H1 (cell line): ENCODE data around the gene ZNF318. TPM values are rescaled to one million over a fixed set of nuclear protein-coding genes. Genes with fewer than 3 reads are reported as not detected.

Experiments used
- CTCF ChIA-PET: fragments of 300-600 bp; sonication (Branson Sonifier 250); formaldehyde crosslinking; loops from one replicate; lab custom pipeline; 2021; ENCODE audit not compliant: partially characterized antibody; lab: Charles Lee
- POLR2A ChIA-PET: fragments of 300-600 bp; sonication (Branson Sonifier 250); formaldehyde crosslinking; loops from one replicate; lab custom pipeline; 2021; ENCODE audit warnings: inconsistent platforms; ENCODE audit not compliant: partially characterized antibody; lab: Charles Lee
- DNase-seq, 2 experiments: peaks; one replicate each; pipeline versions ENCODE4 v3.0.0 to v3.0.0-alpha.2; 2010 to 2022; ENCODE audit warnings: low spot score in 2 of 2, low read depth in 1 of 2, mixed read lengths in 1 of 2
- FAIRE-seq: peaks from 2 replicates; lab custom pipeline; 2011; peaks lifted over from hg19 to GRCh38; lab: Jason Lieb, UNC
- H2AFZ ChIP-seq: 2 replicates; pipeline ENCODE4 v1.8.1; 2012; ENCODE audit warnings: low read length, inconsistent platforms
- H2AK5ac ChIP-seq: 2 replicates; pipeline ENCODE4 v1.6.1; 2013; ENCODE audit warnings: low read depth, low read length
- H2BK120ac ChIP-seq: replicated peaks from 2 replicates; pipeline ENCODE3; 2013; ENCODE audit warnings: low read depth, low read length, inconsistent platforms
- H2BK12ac ChIP-seq: 2 replicates; pipeline ENCODE4 v1.6.1; 2013; ENCODE audit warnings: low read depth, low read length
- H2BK15ac ChIP-seq: 2 replicates; pipeline ENCODE4 v1.6.1; 2013; ENCODE audit warnings: low read length
- H2BK20ac ChIP-seq: 2 replicates; pipeline ENCODE4 v1.6.1; 2013; ENCODE audit warnings: low read length
- H2BK5ac ChIP-seq: 2 replicates; pipeline ENCODE4 v1.6.1; 2013; ENCODE audit warnings: low read depth, low read length
- H3K14ac ChIP-seq: 2 replicates; pipeline ENCODE4 v1.6.1; 2013; ENCODE audit warnings: inconsistent platforms; ENCODE audit not compliant: insufficient read length
- H3K18ac ChIP-seq: 2 replicates; pipeline ENCODE4 v1.6.1; 2013; ENCODE audit warnings: low read length; ENCODE audit errors: extremely low read depth
- H3K23ac ChIP-seq: 2 replicates; pipeline ENCODE4 v1.6.1; 2013; ENCODE audit warnings: inconsistent platforms; ENCODE audit not compliant: insufficient read length
- H3K23me2 ChIP-seq: 2 replicates; pipeline ENCODE4 v1.6.1; 2013; ENCODE audit warnings: low read depth, low read length
- H3K27ac ChIP-seq: 2 replicates; pipeline ENCODE4 v1.6.1; 2011; ENCODE audit warnings: low read depth, low read length, inconsistent platforms
- H3K27me3 ChIP-seq, 4 experiments: replicated peaks in 1 of 4; 1 replicate in 1 of 4; 2 replicates in 3 of 4; pipeline versions ENCODE4 v1.6.1 to v1.8.1; 2011 to 2013; ENCODE audit warnings: low read length in 3 of 4, mild to moderate bottlenecking in 3 of 4, inconsistent platforms in 2 of 4, mixed read lengths in 2 of 4, moderate library complexity in 1 of 4; ENCODE audit not compliant: control insufficient read depth in 3 of 4, insufficient read depth in 3 of 4; ENCODE audit errors: extremely low read depth in 1 of 4
- H3K36me3 ChIP-seq, 4 experiments: 2 replicates each; pipeline versions ENCODE4 v1.6.1 to v1.8.1; 2011 to 2013; ENCODE audit warnings: mild to moderate bottlenecking in 4 of 4, low read length in 3 of 4, moderate library complexity in 2 of 4, control low read depth in 1 of 4, inconsistent platforms in 1 of 4; ENCODE audit not compliant: insufficient read depth in 4 of 4, control insufficient read depth in 2 of 4
- H3K4ac ChIP-seq: replicated peaks from 2 replicates; pipeline ENCODE3; 2013; ENCODE audit warnings: low read length, low read depth, mixed read lengths, inconsistent platforms; ENCODE audit not compliant: insufficient read length
- H3K4me1 ChIP-seq, 4 experiments: replicated peaks in 1 of 4; 1 replicate in 1 of 4; 2 replicates in 3 of 4; pipeline versions ENCODE4 v1.6.1 to v1.8.1; 2011 to 2013; ENCODE audit warnings: low read length in 3 of 4, inconsistent platforms in 2 of 4, mixed read lengths in 1 of 4; ENCODE audit not compliant: insufficient read depth in 4 of 4, control insufficient read depth in 3 of 4
- H3K4me2 ChIP-seq, 2 experiments: 2 replicates each; pipeline versions ENCODE4 v1.6.1 to v1.8.1; 2011 to 2013; ENCODE audit warnings: low read depth in 2 of 2, low read length in 2 of 2, control low read depth in 1 of 2, inconsistent platforms in 1 of 2, mild to moderate bottlenecking in 1 of 2; ENCODE audit not compliant: insufficient read depth in 1 of 2
- H3K4me3 ChIP-seq, 4 experiments: fragments of 200-600, 300-600 bp in 1 of 4; sonication (generic), shearing (Covaris generic), sonication (Bioruptor Twin) in 1 of 4; 2 replicates each; pipeline versions ENCODE4 v1.5.1 to v1.8.1; 2011 to 2016; ENCODE audit warnings: low read length in 4 of 4, low read depth in 3 of 4, control low read depth in 2 of 4, inconsistent platforms in 2 of 4, mild to moderate bottlenecking in 2 of 4, mixed read lengths in 1 of 4, moderate library complexity in 1 of 4; ENCODE audit not compliant: insufficient read depth in 2 of 4; ENCODE audit errors: extremely low read depth in 1 of 4
- H3K56ac ChIP-seq: replicated peaks from 2 replicates; pipeline ENCODE3; 2013; ENCODE audit warnings: low read depth, mild to moderate bottlenecking, mixed read lengths, low read length, inconsistent platforms; ENCODE audit not compliant: insufficient read length
- H3K79me1 ChIP-seq: 2 replicates; pipeline ENCODE4 v1.6.1; 2013; ENCODE audit warnings: low read depth, low read length, control low read depth
- H3K79me2 ChIP-seq, 2 experiments: 2 replicates each; pipeline versions ENCODE4 v1.6.1 to v1.8.1; 2012 to 2013; ENCODE audit warnings: low read length in 2 of 2, mild to moderate bottlenecking in 2 of 2, inconsistent platforms in 1 of 2; ENCODE audit not compliant: insufficient read depth in 2 of 2, control insufficient read depth in 1 of 2
- H3K9ac ChIP-seq, 4 experiments: replicated peaks in 1 of 4; 1 replicate in 1 of 4; 2 replicates in 3 of 4; pipeline versions ENCODE4 v1.6.1 to v1.8.1; 2011 to 2013; ENCODE audit warnings: low read depth in 3 of 4, low read length in 3 of 4, control low read depth in 2 of 4, mild to moderate bottlenecking in 2 of 4, moderate library complexity in 2 of 4, inconsistent platforms in 1 of 4; ENCODE audit errors: extremely low read depth in 1 of 4
- H3K9me3 ChIP-seq, 2 experiments: 2 replicates each; pipeline versions ENCODE4 v1.6.1 to v1.8.1; 2012 to 2013; ENCODE audit warnings: mild to moderate bottlenecking in 2 of 2, moderate library complexity in 2 of 2, control low read depth in 1 of 2, inconsistent platforms in 1 of 2, low read depth in 1 of 2, low read length in 1 of 2, mixed read lengths in 1 of 2; ENCODE audit not compliant: insufficient read depth in 2 of 2
- H4K20me1 ChIP-seq, 2 experiments: replicated peaks in 1 of 2; 2 replicates each; pipeline versions ENCODE3 to v1.8.1; 2011 to 2013; ENCODE audit warnings: inconsistent platforms in 2 of 2, low read length in 2 of 2, mild to moderate bottlenecking in 1 of 2; ENCODE audit not compliant: insufficient read depth in 2 of 2, control insufficient read depth in 1 of 2
- H4K5ac ChIP-seq: 2 replicates; pipeline ENCODE4 v1.6.1; 2013; ENCODE audit warnings: low read length, low read depth, mixed read lengths, inconsistent platforms; ENCODE audit not compliant: insufficient read length
- H4K8ac ChIP-seq: 2 replicates; pipeline ENCODE4 v1.8.0; 2013; ENCODE audit warnings: mild to moderate bottlenecking, moderate library complexity, low read length, inconsistent platforms; ENCODE audit not compliant: insufficient read depth; ENCODE audit errors: extremely low read depth
- H4K91ac ChIP-seq: replicated peaks from 2 replicates; pipeline ENCODE3; 2013; ENCODE audit warnings: low read length, mixed read lengths, inconsistent platforms; ENCODE audit not compliant: insufficient read length
- BCL11A ChIP-seq, 2 experiments: IDR thresholded peaks; one replicate each; pipeline ENCODE4 v1.6.1; 2011; ENCODE audit warnings: low read depth in 2 of 2, low read length in 2 of 2, mild to moderate bottlenecking in 2 of 2
- CHD2 ChIP-seq: IDR thresholded peaks from 2 replicates; pipeline ENCODE4 v1.6.1; 2012; ENCODE audit warnings: low read length, improper control_type of control experiment
- EGR1 ChIP-seq: IDR thresholded peaks from 2 replicates; pipeline ENCODE4 v1.6.1; 2011; ENCODE audit warnings: low read depth, low read length, borderline replicate concordance
- HDAC2 ChIP-seq, 2 experiments: fragments of 300-600 bp in 1 of 2; sonication (generic) in 1 of 2; IDR thresholded peaks; 2 replicates each; pipeline ENCODE4 v1.6.1; 2011 to 2012; ENCODE audit warnings: low read depth in 2 of 2, low read length in 2 of 2, mild to moderate bottlenecking in 2 of 2, moderate library complexity in 2 of 2, borderline replicate concordance in 1 of 2, inconsistent platforms in 1 of 2
- JUND ChIP-seq: IDR thresholded peaks from 2 replicates; pipeline ENCODE4 v1.6.1; 2011; ENCODE audit warnings: mild to moderate bottlenecking, improper control_type of control experiment, low read length
- MAFK ChIP-seq: IDR thresholded peaks from 2 replicates; pipeline ENCODE4 v1.6.1; 2012; ENCODE audit warnings: low read depth, mild to moderate bottlenecking, improper control_type of control experiment, low read length
- NRF1 ChIP-seq: IDR thresholded peaks from 2 replicates; pipeline ENCODE4 v1.6.1; 2011; ENCODE audit warnings: mild to moderate bottlenecking, low read depth, low read length, improper control_type of control experiment
- PHF8 ChIP-seq: fragments of 200-600 bp; sonication (generic); conservative IDR thresholded peaks from 2 replicates; pipeline ENCODE4 v1.7.1; 2012; ENCODE audit warnings: low read depth, mild to moderate bottlenecking, inconsistent platforms, low read length, moderate library complexity
- POLR2A ChIP-seq, 2 experiments: IDR thresholded peaks; 1 replicate in 1 of 2; 2 replicates in 1 of 2; pipeline ENCODE4 v1.6.1; 2011; ENCODE audit warnings: low read depth in 2 of 2, low read length in 2 of 2, mild to moderate bottlenecking in 2 of 2; ENCODE audit errors: control extremely low read depth in 1 of 2
- POU5F1 ChIP-seq: IDR thresholded peaks from 2 replicates; pipeline ENCODE4 v1.6.1; 2011; ENCODE audit warnings: low read depth, mild to moderate bottlenecking, low read length, moderate library complexity
- SIRT6 ChIP-seq: IDR thresholded peaks from one replicate; pipeline ENCODE4 v1.7.1; 2012; ENCODE audit warnings: low read length, inconsistent platforms
- SUZ12 ChIP-seq: fragments of 200-600 bp; sonication (generic); IDR thresholded peaks from 2 replicates; pipeline ENCODE4 v1.6.1; 2012; ENCODE audit warnings: mild to moderate bottlenecking, inconsistent platforms, low read length, moderate library complexity, mixed read lengths
- YY1 ChIP-seq: IDR thresholded peaks from 2 replicates; pipeline ENCODE4 v1.6.1; 2011; ENCODE audit warnings: low read depth, mild to moderate bottlenecking, low read length
- WGBS, 2 experiments: shearing (Covaris generic) in 1 of 2; methylation state at CpG; one replicate each; pipeline versions ENCODE4 v1.1.6 to v1.1.7; 2013 to 2015; ENCODE audit warnings: low lambda C conversion rate in 2 of 2, mixed read lengths in 2 of 2, inconsistent platforms in 1 of 2, low coverage in 1 of 2, missing lambda C conversion rate in 1 of 2; ENCODE audit not compliant: insufficient replicate concordance in 2 of 2, insufficient coverage in 1 of 2, insufficient read length in 1 of 2; ENCODE audit errors: extremely low coverage in 1 of 2, missing lambda C conversion rate in 1 of 2; 5-methylcytosine and 5-hydroxymethylcytosine counted together
- polyA plus RNA-seq, 7 experiments: library from polyadenylated mRNA; depleted of rRNA in 3 of 7; stranded (reverse) in 5 of 7; unstranded in 2 of 7; fragments of >200 nt in 5 of 7; fragments of 200-250 nt in 2 of 7; gene quantifications; 1 replicate in 5 of 7; 2 replicates in 1 of 7; 4 replicates in 1 of 7; pipeline versions ENCODE4 v1.2.1 to v1.2.3, GENCODE V29; 2011 to 2013; ENCODE audit warnings: missing spikeins in 2 of 7, mixed read lengths in 2 of 7
- total RNA-seq: library from RNA; stranded (reverse); fragmentation: NEBNext Ultra II Directional; extraction: Animal tissue kit (Norgen Biotek cat#: 25700); gene quantifications from 2 replicates; pipeline ENCODE4 v1.2.1, GENCODE V29; 2021
- TF ChIP-seq, protein P1 (sequence below): IDR thresholded peaks from 2 replicates; pipeline ENCODE4 v1.6.1; 2011; ENCODE audit warnings: low read depth, mild to moderate bottlenecking, low read length; ENCODE audit not compliant: insufficient read depth

The ZNF318 gene
- total and polyA plus RNA-seq, 2 of the 8 experiments (the other 6 are each of a cell fraction or from before 2014, with no cell fraction given): 10.2 to 22.1 TPM

DNA sequence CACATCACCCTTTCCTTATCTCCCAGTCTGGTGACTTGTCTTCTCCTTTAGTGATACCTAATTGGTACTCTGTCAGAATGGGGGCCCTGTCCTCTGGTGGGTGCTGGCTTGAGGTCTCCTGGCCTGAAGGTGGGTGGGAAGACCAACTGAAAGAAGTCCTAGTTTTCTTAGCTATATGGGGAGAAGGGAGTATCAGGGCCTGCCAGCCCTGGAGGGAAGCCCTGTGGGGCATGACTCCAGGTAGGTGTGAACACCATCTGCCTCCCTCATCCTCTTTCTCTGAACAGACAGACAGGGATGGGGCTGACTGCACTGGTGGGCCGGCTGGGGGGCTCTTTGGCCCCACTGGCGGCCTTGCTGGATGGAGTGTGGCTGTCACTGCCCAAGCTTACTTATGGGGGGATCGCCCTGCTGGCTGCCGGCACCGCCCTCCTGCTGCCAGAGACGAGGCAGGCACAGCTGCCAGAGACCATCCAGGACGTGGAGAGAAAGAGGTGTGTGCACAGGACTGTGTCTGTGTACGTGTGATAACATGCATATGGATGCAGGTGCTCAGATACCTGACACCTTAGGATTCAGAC lies 65.6 kb downstream of the ZNF318 start:
- no peak overlapping the region for H3K4me2 ChIP-seq
- H3K56ac ChIP-seq: no peak overlapping the region
- H3K23ac ChIP-seq: no peak overlapping the region
- no peak overlapping the region for H2BK20ac ChIP-seq
- H3K27ac ChIP-seq: no peak overlapping the region
- H3K18ac ChIP-seq: no peak overlapping the region
- no peak overlapping the region for H2AFZ ChIP-seq
- no peaks in the 10 kb centered on the region for H3K9me3 ChIP-seq
- no peak overlapping the region for H2BK5ac ChIP-seq
- H3K4me3 ChIP-seq: no peak overlapping the region
- H2BK15ac ChIP-seq: no peak overlapping the region
- WGBS, 2 experiments: 88% methylated on average over 8 of the region's 8 CpGs; no CpG with 5 or more reads in 1 of the 2 experiments
- no peak overlapping the region for H2BK120ac ChIP-seq
- peaks cover 4 to 10% (median 8%) of the 10 kb centered on the region in 4 experiments for H3K4me1 ChIP-seq
- FAIRE-seq: no peak
- no peak overlapping the region for H3K4ac ChIP-seq
- no peak overlapping the region for H3K9ac ChIP-seq
- no peaks in the 10 kb centered on the region for H4K20me1 ChIP-seq
- H4K8ac ChIP-seq: no peak overlapping the region
- no peak overlapping the region for H4K91ac ChIP-seq
- no peaks in the 10 kb centered on the region for H3K79me2 ChIP-seq
- no peaks in the 10 kb centered on the region for H3K79me1 ChIP-seq
- H4K5ac ChIP-seq: no peak overlapping the region
- CTCF ChIA-PET: interaction anchor here (0.6 to 1.3 kb wide), 4 partner anchors 17 to 52 kb away, joined by 3 to 4 read pairs (median 4); no protein-coding TSS in a partner anchor
- 0 out of 7 replicates have a peak, but pooled peaks cover 0 to 2% (median 0%) of the 10 kb centered on the region in 4 experiments for H3K27me3 ChIP-seq
- peaks cover 0 to 5% (median 3%) of the 10 kb centered on the region in 4 experiments; a peak in 2 of 8 replicates for H3K36me3 ChIP-seq
- TF ChIP-seq, protein P1, sequence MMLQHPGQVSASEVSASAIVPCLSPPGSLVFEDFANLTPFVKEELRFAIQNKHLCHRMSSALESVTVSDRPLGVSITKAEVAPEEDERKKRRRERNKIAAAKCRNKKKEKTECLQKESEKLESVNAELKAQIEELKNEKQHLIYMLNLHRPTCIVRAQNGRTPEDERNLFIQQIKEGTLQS: no peak
- TF ChIP-seq PHF8 (no peak), SUZ12 (no peak), POU5F1 (no peak), HDAC2 (IDR thresholded peaks at IDR 0.05; ENCODE audit: borderline replicate concordance in 1 of 2, low read depth in 2 of 2, low read length in 2 of 2) (no peak), YY1 (no peak), EGR1 (no peak), JUND (no peak), POLR2A (IDR thresholded peaks at IDR 0.05; ENCODE audit: control extremely low read depth in 1 of 2, low read depth in 2 of 2, low read length in 2 of 2) (no peak), NRF1 (no peak), CHD2 (no peak), MAFK (no peak), SIRT6 (no peak), BCL11A (IDR thresholded peaks at IDR 0.05; ENCODE audit: low read depth in 2 of 2, low read length in 2 of 2) (no peak)
- no peak for DNase-seq
- H2AK5ac ChIP-seq: no peak overlapping the region
- no peak overlapping the region for H3K14ac ChIP-seq
- POLR2A ChIA-PET: no interaction called here
- H2BK12ac ChIP-seq: no peak overlapping the region
- H3K23me2 ChIP-seq: peaks cover 5% of the 10 kb centered on the region
